GM21717 (cell line): ENCODE measurements around the gene ENC1.
A peak's percentile ranks its signal among the peaks of the same experiment; 100 is the strongest.
"Not testable (repeated sequence)": the region's sequence is repeated elsewhere in the genome, so short reads cannot be mapped to it uniquely, and the experiment has no call there.

Experiments
- ATAC-seq: cut with Tn5 transposase; IDR thresholded peaks from one replicate; pipeline ENCODE4 v1.9.1; 2021; ENCODE audit warnings: mild to moderate bottlenecking, moderate library complexity; ENCODE audit not compliant: unreplicated experiment

ENC1 gene

GRCh38 chr5:74640450-74640953 is at the start of gene ENC1:
ENC1 (minus strand) TSS chr5:74640728; CDS start chr5:74636485, 4,243 bp downstream.
- ATAC-seq: peak; percentile 73

GRCh38 chr5:74686962-74687751 is 46.6 kb upstream of the ENC1 start:
- no peak for ATAC-seq

GRCh38 chr5:74685979-74686631 is 45.6 kb upstream of the ENC1 start:
- peak; percentile 58 for ATAC-seq

GRCh38 chr5:74684900-74685851 is 44.6 kb upstream of the ENC1 start, which contains the start of gene HEXB:
HEXB (plus strand) TSS chr5:74685233; CDS start chr5:74685261, 28 bp downstream.
- peak; percentile 73 for ATAC-seq

GRCh38 chr5:74679966-74680365 is 39.4 kb upstream of the ENC1 start:
- no peak for ATAC-seq

GRCh38 chr5:74679300-74679699 is 38.8 kb upstream of the ENC1 start:
- not testable (repeated sequence) for ATAC-seq

- ATAC-seq: not testable (repeated sequence)
Measured at GRCh38 chr5:74678123-74678522, 37.6 kb upstream of the ENC1 start.

- ATAC-seq: not testable (repeated sequence)
Measured at GRCh38 chr5:74676466-74676865, 35.9 kb upstream of the ENC1 start.

- no peak for ATAC-seq
Measured at GRCh38 chr5:74673011-74673790, 32.7 kb upstream of the ENC1 start.

- ATAC-seq: no peak
Measured at GRCh38 chr5:74672215-74672877, 31.8 kb upstream of the ENC1 start.

GRCh38 chr5:74670396-74671038 is 30.0 kb upstream of the ENC1 start:
- ATAC-seq: no peak

GRCh38 chr5:74669821-74670220 is 29.3 kb upstream of the ENC1 start:
- ATAC-seq: no peak

- ATAC-seq: no peak
Measured at GRCh38 chr5:74667396-74667795, 26.9 kb upstream of the ENC1 start.

GRCh38 chr5:74665816-74666215 is 25.3 kb upstream of the ENC1 start:
- no peak for ATAC-seq

- ATAC-seq: no peak
Measured at GRCh38 chr5:74665273-74665672, 24.7 kb upstream of the ENC1 start.

GRCh38 chr5:74664551-74664950 is 24.0 kb upstream of the ENC1 start:
- no peak for ATAC-seq

- ATAC-seq: no peak
Measured at GRCh38 chr5:74660873-74661272, 20.3 kb upstream of the ENC1 start.

GRCh38 chr5:74660140-74660539 is 19.6 kb upstream of the ENC1 start:
- no peak for ATAC-seq

GRCh38 chr5:74659172-74659571 is 18.6 kb upstream of the ENC1 start:
- ATAC-seq: no peak
